ENCODE measurements around the gene STX2. TPM values are rescaled to one million over a fixed set of nuclear protein-coding genes. Genes with fewer than 3 reads are reported as not detected.

The STX2 gene
- total RNA-seq, 1 experiment from 2014 or later: 37.8 TPM

GRCh38 chr12:130742716-130743115 is 96.3 kb downstream of the STX2 start:
- no peak for DNase-seq (ENCODE audit: low spot score)
- H3K27me3 ChIP-seq (replicated peaks; ENCODE audit: insufficient read depth, low read depth, low read length, poor library complexity): peaks cover 17% of the 10 kb centered on the region
- no TSS peak for BruUV-seq (replicated peaks)
- H3K4me1 ChIP-seq (ENCODE audit: insufficient read depth, low read length, poor library complexity, severe bottlenecking): no peaks in the 10 kb centered on the region
- H3K27ac ChIP-seq (ENCODE audit: low read depth, low read length, poor library complexity, severe bottlenecking): no peak overlapping the region
- intact Hi-C loops (cut with micrococcal nuclease; ENCODE audit: unreplicated experiment): no loop called here
- H3K9me3 ChIP-seq (ENCODE audit: low read depth, low read length, poor library complexity, severe bottlenecking): no peaks in the 10 kb centered on the region
- H3K36me3 ChIP-seq (ENCODE audit: insufficient read depth, low read length, poor library complexity, severe bottlenecking): no peaks in the 10 kb centered on the region
- TF ChIP-seq EZH2 (IDR thresholded peaks at IDR 0.05; ENCODE audit: borderline replicate concordance, low read depth, low read length, poor library complexity, severe bottlenecking) (no peak), CTCF (conservative IDR thresholded peaks at IDR 0.05; ENCODE audit: low read depth, low read length) (no peak)
- POLR2A ChIA-PET (ENCODE audit: low non-redundant PET): no interaction called here
- H3K4me3 ChIP-seq (ENCODE audit: low read depth, low read length, poor library complexity, severe bottlenecking): no peak overlapping the region
- CTCF ChIA-PET: no interaction called here

DNA sequence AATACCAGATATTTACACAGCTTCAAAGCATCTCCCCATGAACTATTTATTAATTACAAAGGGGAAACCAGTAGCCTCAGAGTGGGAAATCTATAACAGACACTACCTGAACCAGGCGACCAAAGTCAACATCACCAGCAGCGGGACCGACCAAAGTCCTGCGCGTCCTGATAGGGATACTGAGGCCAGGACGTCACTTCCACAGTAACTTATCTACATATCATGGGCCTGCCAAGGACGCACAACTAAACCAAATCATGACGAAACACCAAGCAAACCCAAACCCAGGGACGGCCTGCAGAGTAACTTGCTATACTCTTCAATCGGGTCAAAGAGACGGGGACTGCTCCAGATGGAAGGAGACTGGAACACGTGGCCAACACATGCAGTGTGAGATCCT is 96.9 kb downstream of the STX2 start:
- no peaks in the 10 kb centered on the region for H3K4me1 ChIP-seq (ENCODE audit: insufficient read depth, low read length, poor library complexity, severe bottlenecking)
- H3K36me3 ChIP-seq (ENCODE audit: insufficient read depth, low read length, poor library complexity, severe bottlenecking): no peaks in the 10 kb centered on the region
- H3K4me3 ChIP-seq (ENCODE audit: low read depth, low read length, poor library complexity, severe bottlenecking): no peak overlapping the region
- H3K9me3 ChIP-seq (ENCODE audit: low read depth, low read length, poor library complexity, severe bottlenecking): no peaks in the 10 kb centered on the region
- intact Hi-C loops (cut with micrococcal nuclease; ENCODE audit: unreplicated experiment): no loop called here
- no peak for TF ChIP-seq EZH2 (IDR thresholded peaks at IDR 0.05; ENCODE audit: borderline replicate concordance, low read depth, low read length, poor library complexity, severe bottlenecking)
- no peak for TF ChIP-seq CTCF (conservative IDR thresholded peaks at IDR 0.05; ENCODE audit: low read depth, low read length)
- peaks cover 23% of the 10 kb centered on the region for H3K27me3 ChIP-seq (replicated peaks; ENCODE audit: insufficient read depth, low read depth, low read length, poor library complexity)
- no peak for DNase-seq (ENCODE audit: low spot score)
- no TSS peak for BruUV-seq (replicated peaks)
- ChIA-PET POLR2A (ENCODE audit: low non-redundant PET) (no interaction called here), CTCF (no interaction called here)
- no peak overlapping the region for H3K27ac ChIP-seq (ENCODE audit: low read depth, low read length, poor library complexity, severe bottlenecking)

Other genes starting within 250 kb of the STX2 start
- 0.95 and 1.0 TPM in 2 replicates for gene RIMBP2, start 123.0 kb downstream of the STX2 start, total RNA-seq (2021)
- 1,775 and 1,894 TPM in 2 replicates for gene RAN, start 32.8 kb upstream of the STX2 start, total RNA-seq (2021)
- gene ADGRD1, start 114.7 kb upstream of the STX2 start, total RNA-seq (2021): not detected in 2 replicates

All from A673 (cell line).